ENCODE results near the gene NYAP1.
"Not testable (repeated sequence)": the region's sequence is repeated elsewhere in the genome, so short reads cannot be mapped to it uniquely, and the experiment has no call there.

The NYAP1 gene

GRCh38 chr7:100515072-100515532, 31.4 kb downstream of the NYAP1 start:
- DNase-seq, result no peak

DNA sequence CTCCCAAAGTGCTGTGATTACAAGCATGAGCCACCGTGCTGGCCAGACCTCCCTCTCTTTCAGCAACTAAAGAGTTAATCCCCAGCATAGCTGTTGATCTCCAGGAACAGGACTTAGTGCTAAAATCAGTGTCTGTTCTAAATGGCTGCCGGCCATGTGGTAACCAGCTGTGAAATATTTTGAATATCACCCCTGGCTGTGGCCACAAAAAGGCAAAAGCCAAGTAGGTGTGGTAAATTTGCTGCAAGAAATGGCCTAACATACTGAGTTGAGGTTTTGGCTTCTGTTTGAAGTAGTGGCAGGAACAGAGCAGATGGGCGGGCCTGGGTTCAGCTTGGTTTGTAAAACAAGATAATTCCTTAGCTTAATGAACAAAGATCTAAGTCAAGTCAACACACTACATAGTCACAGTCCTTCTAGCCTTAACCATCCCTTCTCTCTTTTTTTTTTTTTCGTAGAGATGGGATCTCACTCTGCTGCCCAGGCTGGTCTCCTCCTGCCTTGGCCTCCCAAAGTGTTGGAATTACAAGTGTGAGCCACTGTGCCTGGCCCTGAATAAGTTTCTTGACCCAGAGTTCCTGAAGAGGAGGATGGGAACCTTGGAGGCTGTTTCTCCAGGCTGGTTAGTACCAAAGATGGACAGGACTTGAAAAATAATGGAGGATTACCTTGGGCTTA, 32.5 kb downstream of the NYAP1 start:
- no peak for DNase-seq

DNA sequence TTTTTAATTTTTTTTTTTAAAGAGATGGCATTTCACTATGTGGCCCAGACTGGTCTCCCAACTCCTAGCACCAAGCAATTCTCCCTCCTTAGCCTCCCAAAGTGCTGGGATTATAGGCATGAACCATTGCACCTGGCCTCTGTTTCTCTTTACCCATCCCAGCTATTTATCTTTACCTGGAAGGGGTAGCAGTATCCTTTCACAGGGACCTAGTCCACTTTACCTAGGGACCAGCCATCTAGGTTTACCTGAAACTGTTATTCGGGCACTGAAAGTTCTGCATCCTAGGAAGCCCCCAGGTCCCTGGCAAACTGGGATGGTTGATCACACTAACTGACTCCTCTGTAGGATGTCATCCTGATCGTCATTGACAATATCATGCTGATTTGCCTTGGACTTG, 33.6 kb downstream of the NYAP1 start:
- no peak for DNase-seq

GRCh38 chr7:100519580-100519979, 35.9 kb downstream of the NYAP1 start:
- DNase-seq, result no peak

- no peak for DNase-seq
These were observed 36.4 kb downstream of the NYAP1 start for GRCh38 chr7:100520138-100520537.

GRCh38 chr7:100521076-100521475, 37.3 kb downstream of the NYAP1 start:
- DNase-seq, result no peak

DNA sequence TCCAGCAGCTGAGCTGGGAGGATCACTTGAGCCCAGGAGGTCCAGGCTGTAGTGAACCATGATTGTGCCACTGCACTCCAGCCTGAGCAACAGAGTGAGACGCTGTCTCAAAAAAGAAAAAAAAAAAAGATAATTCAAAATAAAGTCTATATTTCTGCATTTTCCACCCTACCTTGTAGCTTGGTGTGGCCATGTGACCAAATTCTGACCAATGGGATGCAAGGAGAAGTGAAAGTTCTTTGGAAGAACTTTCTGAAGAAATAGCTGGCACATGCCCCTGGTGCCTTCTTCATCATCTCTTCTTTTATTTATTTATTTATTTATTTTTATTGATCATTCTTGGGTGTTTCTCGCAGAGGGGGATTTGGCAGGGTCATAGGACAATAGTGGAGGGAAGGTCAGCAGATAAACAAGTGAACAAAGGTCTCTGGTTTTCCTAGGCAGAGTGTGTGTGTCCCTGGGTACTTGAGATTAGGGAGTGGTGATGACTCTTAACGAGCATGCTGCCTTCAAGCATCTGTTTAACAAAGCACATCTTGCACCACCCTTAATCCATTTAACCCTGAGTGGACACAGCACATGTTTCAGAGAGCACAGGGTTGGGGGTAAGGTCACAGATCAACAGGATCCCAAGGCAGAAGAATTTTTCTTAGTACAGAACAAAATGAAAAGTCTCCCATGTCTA, 38.3 kb downstream of the NYAP1 start:
- not testable (repeated sequence) for DNase-seq

DNA sequence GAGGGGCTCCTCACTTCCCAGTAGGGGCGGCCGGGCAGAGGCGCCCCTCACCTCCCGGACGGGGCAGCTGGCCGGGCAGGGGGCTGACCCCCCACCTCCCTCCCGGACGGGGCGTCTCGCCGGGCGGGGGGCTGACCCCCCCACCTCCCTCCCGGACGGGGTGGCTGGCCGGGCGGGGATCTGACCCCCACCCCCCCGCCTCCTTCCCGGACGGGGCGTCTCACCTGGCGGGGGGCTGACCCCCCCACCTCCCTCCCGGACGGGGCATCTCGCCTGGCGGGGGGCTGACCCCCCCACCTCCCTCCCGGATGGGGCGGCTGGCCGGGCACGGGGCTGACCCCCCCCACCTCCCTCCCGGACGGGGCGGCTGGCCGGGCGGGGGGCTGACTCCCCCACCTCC, 39.5 kb downstream of the NYAP1 start:
- not testable (repeated sequence) for DNase-seq

- DNase-seq, result not testable (repeated sequence)
These were observed 44.6 kb downstream of the NYAP1 start for GRCh38 chr7:100528108-100528866.

GRCh38 chr7:100532165-100533022, 48.7 kb downstream of the NYAP1 start:
- DNase-seq, result no peak

DNA sequence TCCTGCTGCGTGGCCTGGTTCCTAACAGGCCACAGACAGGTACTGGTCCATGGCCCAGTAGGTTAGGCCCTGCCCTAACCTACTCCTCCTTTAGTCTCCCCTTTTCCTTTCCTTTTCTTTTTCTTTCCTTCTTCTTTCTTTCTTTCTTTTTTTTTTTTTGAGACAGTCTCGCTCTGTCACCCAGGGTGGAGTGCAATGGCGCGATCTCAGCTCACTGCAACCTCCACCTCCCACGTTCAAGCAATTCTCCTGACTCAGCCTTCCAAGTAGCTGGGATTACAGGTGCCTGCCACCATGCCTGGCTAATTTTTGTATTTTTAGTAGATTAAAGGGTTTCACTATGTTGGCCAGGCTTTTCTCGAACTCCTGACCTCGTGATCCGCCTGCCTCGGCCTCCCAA, 52.3 kb downstream of the NYAP1 start:
- not testable (repeated sequence) for DNase-seq

GRCh38 chr7:100536695-100537094, 53.0 kb downstream of the NYAP1 start:
- not testable (repeated sequence) for DNase-seq

GRCh38 chr7:100538348-100538653, 54.6 kb downstream of the NYAP1 start:
- DNase-seq, result no peak

- DNase-seq, result peak; percentile 99
These were observed 55.1 kb downstream of the NYAP1 start, which contains the start of gene AGFG2 for GRCh38 chr7:100538654-100539435. Gene AGFG2 (plus strand): TSS chr7:100539203. CDS start chr7:100539347, 144 bp downstream.

DNA sequence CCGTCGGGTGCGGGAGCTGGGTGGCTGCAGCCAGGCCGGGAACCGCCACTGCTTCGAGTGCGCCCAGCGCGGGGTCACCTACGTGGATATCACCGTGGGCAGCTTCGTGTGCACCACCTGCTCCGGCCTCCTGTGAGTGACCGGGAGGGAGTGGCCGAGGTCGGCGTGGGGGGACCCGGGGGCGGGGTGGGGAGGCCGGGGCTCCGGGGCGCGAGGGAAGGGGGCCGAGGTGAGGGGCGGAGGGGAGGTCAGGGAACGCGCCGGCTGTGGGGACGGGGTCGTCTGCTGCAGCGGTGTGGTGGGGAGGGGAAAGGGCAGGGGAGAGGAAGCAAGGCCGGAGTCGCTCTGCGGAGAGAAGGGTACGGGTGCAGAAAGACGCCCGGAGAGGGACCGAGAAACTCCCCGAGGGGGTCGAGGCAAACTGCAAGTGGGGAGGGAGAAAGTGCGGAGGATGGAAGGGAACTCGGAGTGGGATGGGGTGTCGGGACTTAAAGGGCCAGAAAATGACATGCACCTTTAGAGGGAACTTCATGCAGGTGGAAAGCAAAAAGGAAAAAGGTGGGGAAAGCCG, 55.8 kb downstream of the NYAP1 start:
- DNase-seq, result no peak

DNA sequence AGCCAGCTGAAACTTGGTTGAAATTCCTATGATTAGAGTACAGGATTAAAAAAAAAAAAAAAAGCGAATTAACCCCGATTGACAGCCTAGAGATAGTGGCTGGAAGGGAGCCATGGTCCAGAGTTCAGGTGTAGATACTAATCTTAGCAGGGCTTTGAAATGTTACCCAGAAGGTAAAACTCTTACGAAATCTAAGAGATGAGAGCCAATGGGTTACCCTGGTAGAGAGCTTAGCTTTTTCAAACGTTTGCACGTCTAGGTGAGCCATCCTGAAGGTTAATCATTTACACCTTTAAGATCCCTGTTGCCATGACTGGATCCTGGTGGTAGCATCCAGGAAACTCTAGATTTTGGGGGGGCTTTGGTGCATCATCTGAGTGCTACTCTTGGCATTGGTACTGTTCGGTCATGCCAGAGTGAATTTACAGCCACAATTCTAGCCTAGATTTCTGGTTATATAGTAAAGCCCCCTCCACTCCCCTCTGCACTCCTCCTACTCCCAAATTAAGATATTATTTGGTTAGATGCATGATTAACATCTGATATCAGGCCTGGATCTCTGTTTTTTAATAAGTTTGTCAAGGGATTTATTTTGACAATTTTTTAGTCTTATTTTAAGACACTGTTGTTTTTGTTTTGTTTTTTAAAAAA, 56.5 kb downstream of the NYAP1 start:
- no peak for DNase-seq

- not testable (repeated sequence) for DNase-seq
These were observed 57.6 kb downstream of the NYAP1 start for GRCh38 chr7:100541309-100541708.

- no peak for DNase-seq
These were observed 59.9 kb downstream of the NYAP1 start for GRCh38 chr7:100543586-100543985.

DNA sequence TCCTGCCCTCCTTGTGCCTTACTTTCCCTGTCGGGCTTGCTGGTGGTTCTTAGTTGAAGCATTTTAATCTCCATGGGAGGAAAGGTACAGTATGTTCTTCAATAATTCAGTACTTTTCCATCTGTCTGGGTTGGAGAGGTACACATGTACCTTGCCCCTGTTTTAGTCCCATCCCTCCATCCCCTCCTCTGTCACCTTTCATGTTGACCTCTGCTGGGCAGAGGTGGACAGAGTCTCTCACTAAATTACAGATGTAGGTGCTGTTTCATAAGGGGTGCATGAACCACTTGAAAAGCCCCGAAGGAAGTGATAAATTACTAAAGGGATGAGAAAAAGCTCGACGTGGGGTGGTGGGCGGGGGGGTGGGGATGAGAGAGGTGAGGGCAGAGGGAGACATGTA, 60.7 kb downstream of the NYAP1 start:
- no peak for DNase-seq

All from NCI-H2171 (cell line).